Osteocyte (in vitro differentiated cells): Measurements from ENCODE around the gene PEX10. TPM values are rescaled to one million over a fixed set of nuclear protein-coding genes. Genes with fewer than 3 reads are reported as not detected.

Source experiments
- DNase-seq: peaks from one replicate; pipeline ENCODE4 v3.0.0; 2021; ENCODE audit warnings: mixed read lengths; ENCODE audit not compliant: unreplicated experiment; ENCODE audit errors: extremely low spot score
- H3K27ac Mint-ChIP-seq: one replicate; pipeline ENCODE4 v1.8.0; 2021; ENCODE audit warnings: mild to moderate bottlenecking, mixed read lengths; ENCODE audit not compliant: unreplicated experiment
- H3K27me3 Mint-ChIP-seq: one replicate; pipeline ENCODE4 v1.8.0; 2021; ENCODE audit warnings: mixed read lengths; ENCODE audit not compliant: unreplicated experiment
- H3K36me3 Mint-ChIP-seq: one replicate; pipeline ENCODE4 v1.8.0; 2021; ENCODE audit warnings: mixed read lengths; ENCODE audit not compliant: unreplicated experiment
- H3K4me1 Mint-ChIP-seq: one replicate; pipeline ENCODE4 v1.8.0; 2021; ENCODE audit warnings: mixed read lengths; ENCODE audit not compliant: unreplicated experiment
- H3K4me3 Mint-ChIP-seq: one replicate; pipeline ENCODE4 v1.8.0; 2021; ENCODE audit warnings: mild to moderate bottlenecking, moderate library complexity, mixed read lengths; ENCODE audit not compliant: unreplicated experiment
- H3K9me3 Mint-ChIP-seq: one replicate; pipeline ENCODE4 v1.8.0; 2021; ENCODE audit warnings: mixed read lengths; ENCODE audit not compliant: unreplicated experiment
- CTCF ChIP-seq: fragments of 200-600 bp; sonication (generic); IDR thresholded peaks from 2 replicates; pipeline ENCODE4 v1.5.0; 2021; ENCODE audit warnings: antibody characterized with exemption, mild to moderate bottlenecking, moderate library complexity
- total RNA-seq: library from RNA; stranded (reverse); gene quantifications from 2 replicates; pipeline ENCODE4 v1.2.1, GENCODE V29; 2021

The PEX10 gene
- total RNA-seq, 1 donor from 2014 or later = 25.6 TPM

GRCh38 chr1:2363847-2364513 is 48.4 kb downstream of the PEX10 start:
- TF ChIP-seq CTCF = no peak
- Mint-ChIP-seq H3K4me1 (peaks cover 2% of the 10 kb centered on the region), H3K36me3 (peaks cover 6% of the 10 kb centered on the region), H3K4me3 (no peak overlapping the region), H3K27me3 (no peaks in the 10 kb centered on the region), H3K9me3 (peaks cover 5% of the 10 kb centered on the region), H3K27ac (no peak overlapping the region)
- no peak for DNase-seq

GRCh38 chr1:2360588-2361364 is 51.6 kb downstream of the PEX10 start:
- Mint-ChIP-seq H3K27me3 (no peaks in the 10 kb centered on the region), H3K36me3 (peaks cover 4% of the 10 kb centered on the region), H3K4me3 (no peak overlapping the region), H3K4me1 (peaks cover 2% of the 10 kb centered on the region), H3K27ac (no peak overlapping the region), H3K9me3 (peaks cover 5% of the 10 kb centered on the region)
- no peak for DNase-seq
- no peak for TF ChIP-seq CTCF

- Mint-ChIP-seq H3K9me3 (peaks cover 3% of the 10 kb centered on the region), H3K27ac (no peak overlapping the region), H3K4me1 (peaks cover 2% of the 10 kb centered on the region), H3K36me3 (peaks cover 4% of the 10 kb centered on the region), H3K27me3 (no peaks in the 10 kb centered on the region), H3K4me3 (no peak overlapping the region)
- no peak for TF ChIP-seq CTCF
- no peak for DNase-seq
Measured at GRCh38 chr1:2358651-2359640, 53.4 kb downstream of the PEX10 start.

GRCh38 chr1:2358072-2358471 is 54.3 kb downstream of the PEX10 start:
- Mint-ChIP-seq H3K4me3 (no peak overlapping the region), H3K27ac (no peak overlapping the region), H3K27me3 (no peaks in the 10 kb centered on the region), H3K4me1 (peaks cover 8% of the 10 kb centered on the region), H3K36me3 (peaks cover 4% of the 10 kb centered on the region), H3K9me3 (no peaks in the 10 kb centered on the region)
- TF ChIP-seq CTCF = no peak
- DNase-seq = no peak
